GM21367 (cell line): Measurements from ENCODE around the gene SRPX.

Experiments
- ATAC-seq: cut with Tn5 transposase; IDR thresholded peaks from one replicate; pipeline ENCODE4 v1.9.1; 2021; ENCODE audit not compliant: unreplicated experiment

The SRPX gene

GRCh38 chrX:38220415-38221390, at the start of gene SRPX:
TSS of gene SRPX (minus strand) at chrX:38220871. CDS start at chrX:38220792, 79 bp downstream.
- no peak for ATAC-seq

- no peak for ATAC-seq
These were observed 47.3 kb upstream of the SRPX start for GRCh38 chrX:38268011-38268410.

DNA sequence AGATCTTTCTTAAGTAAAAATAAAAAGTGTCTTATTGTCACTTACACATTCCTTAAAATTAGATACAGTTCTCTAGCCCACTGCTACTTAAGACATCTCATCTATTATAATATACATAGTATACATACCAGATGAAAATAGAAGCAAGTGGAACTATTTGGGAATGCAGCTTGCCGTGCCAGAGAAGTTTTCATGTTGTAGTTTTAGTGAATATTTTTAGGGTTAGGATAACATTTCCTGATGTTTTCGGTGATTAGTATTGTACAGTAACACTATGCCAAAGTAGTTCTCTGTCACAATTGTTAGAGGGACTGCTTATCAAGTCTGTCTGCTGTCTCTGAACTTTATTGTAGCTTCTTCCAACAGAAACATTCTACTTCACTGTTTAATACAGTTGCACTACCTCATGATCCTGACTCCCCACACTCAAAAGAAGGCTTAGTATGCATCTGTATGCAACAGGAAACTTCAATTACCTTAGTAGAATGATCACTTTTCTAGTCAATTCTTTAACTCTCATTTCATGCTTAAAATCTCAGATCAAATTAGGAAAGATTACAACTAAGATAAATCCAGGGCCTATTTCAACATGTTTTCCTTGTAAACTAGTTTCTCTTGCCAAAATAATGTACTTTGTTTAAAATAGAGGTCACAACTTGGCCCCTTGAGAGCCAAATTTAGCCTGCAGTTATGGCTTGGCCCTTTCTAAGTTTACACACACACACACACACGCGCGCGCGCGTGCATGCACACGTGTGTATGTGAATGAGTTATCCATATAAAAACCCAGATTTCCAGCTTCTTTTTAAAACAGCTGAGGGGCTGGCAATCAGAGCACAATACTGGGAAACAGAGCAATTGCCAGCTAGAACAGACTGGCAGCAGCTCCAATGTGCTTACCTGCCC, 42.3 kb upstream of the SRPX start:
- no peak for ATAC-seq

DNA sequence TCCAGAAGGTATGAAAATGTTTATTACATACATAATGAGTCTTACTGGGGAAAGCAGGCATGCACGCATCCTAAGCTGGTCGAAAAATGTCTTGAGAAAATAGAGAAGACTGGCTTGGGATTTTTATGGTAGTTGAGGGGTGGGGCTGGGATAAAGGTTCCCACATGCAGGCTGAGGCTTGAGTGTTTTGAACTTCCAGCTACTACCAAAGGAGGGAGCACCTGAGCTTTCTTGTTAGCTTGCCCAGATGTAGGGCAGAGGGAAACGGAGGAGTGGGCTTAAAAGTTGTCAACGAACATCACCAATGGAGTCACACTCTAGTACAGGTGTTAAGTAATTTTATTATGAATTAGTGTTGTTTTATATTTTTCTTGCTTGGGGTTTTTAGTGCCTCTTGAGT, 39.6 kb upstream of the SRPX start:
- ATAC-seq: no peak

DNA sequence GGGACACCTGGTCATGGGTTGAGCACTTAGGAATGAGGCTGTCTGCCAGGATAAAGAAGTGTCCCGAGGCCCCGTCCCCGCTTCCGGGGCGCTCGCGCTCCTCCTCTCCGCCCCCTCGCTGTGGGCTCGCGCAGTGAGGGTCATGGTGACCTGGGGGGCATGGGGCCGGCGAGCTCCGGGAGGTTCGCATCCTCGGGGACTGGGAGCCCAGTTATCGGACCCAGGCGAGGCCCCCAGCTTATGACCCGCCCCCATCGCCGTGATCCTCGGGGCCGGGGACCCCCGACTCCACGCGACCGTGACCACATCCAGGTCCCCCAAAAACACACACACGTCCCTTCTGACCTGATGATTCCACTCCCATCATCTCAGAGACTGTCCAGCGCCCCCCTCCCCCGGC, 35.3 kb upstream of the SRPX start:
- ATAC-seq: no peak

- ATAC-seq: no peak
These were observed 29.3 kb upstream of the SRPX start for GRCh38 chrX:38249965-38250364.

DNA sequence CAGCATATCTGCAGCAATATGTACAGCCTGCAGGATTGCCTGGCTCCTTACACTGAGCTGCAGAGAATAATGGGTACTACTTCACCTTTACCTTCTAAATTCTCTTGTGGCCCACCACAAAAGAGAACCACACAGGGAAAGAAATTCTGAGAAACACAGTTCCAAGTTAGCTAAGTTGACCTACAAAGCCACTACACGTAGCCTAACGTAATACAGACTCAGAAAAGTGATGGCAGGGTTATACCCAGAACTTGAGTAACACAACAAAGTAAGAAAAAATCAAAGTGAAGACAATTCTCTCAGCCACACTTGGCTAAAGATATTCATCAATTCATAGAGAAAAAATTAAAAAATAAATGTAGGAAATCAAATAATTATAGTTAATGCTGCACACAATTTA, 26.4 kb upstream of the SRPX start:
- no peak for ATAC-seq

DNA sequence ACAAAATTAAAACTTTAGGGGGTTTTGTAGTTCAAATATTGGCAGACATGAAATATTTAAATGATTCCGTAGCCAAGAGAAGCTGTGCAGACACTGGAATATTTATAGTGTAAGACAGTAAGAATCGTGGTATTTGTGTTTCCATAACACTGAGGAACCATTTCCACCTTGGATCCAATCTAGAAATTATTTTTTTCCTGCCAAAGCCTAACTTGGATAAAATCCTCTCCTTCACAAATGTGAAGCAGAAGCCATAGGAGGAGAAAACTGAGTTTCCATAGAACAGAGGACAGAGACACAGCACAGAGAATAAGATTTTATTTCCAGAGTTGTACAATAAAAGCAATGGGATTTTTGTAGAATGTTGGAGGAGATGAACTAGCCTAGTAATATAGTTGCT, 19.9 kb upstream of the SRPX start:
- ATAC-seq: no peak

GRCh38 chrX:38236901-38237615, 16.4 kb upstream of the SRPX start:
- no peak for ATAC-seq

DNA sequence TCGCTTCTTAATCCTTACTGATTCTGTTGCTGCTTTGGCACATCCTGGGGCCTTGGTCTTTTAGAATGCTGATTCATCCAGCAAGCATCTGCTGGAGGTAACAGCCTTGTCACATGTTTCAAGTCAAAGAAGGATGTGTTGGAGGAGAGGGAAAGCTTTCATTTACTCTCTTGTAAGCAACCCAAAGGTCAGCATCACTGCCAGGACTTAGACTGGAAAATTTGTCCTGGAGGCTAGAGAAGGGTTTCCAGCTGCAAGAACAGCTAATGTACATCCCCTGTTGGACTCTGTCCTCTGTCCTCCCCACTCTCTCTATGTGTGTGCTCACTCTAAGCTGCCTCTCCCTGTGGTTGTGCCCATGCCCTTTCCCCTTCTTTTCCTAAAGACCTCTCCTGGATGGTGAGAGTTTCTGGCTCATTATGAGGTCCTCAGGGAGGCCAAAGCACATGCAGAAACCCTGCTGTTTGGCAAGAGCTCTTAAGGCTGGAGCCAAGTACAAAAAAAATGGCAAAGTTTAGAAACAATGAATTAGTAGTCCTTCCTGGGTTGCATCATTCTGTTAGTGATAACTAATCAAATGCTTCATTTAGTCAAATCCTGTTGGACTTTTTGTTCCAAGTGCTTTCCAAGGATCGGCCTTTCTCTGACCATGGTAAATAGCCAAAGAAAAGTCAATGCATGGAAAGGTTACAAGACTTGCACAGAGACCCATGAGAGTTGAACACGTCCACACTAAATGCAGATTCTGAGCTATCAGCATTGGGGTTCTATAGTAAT, 13.4 kb upstream of the SRPX start:
- ATAC-seq: no peak

GRCh38 chrX:38232079-38232686, 11.5 kb upstream of the SRPX start:
- no peak for ATAC-seq

DNA sequence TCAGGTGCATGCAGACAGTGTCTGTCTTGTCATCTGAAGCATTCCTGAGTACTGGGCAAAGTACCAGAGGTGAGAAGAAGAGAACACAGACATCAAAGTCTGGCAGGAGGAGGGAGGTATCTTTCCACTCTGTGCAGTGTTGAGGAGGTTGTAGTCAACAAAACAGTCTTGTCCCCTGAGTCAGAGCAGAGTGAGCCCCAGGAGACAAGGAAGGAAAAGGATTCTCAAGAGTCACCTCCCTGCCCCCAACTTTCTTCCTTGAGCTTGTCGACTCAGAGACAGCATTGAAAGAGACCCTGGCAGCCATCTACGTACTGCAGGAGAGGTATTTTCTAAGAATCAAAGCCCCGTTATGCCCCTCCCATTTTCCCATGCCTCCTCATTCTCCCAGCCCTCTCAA, 4.4 kb upstream of the SRPX start:
- no peak for ATAC-seq

- no peak for ATAC-seq
These were observed 3.5 kb upstream of the SRPX start for GRCh38 chrX:38224160-38224559.

DNA sequence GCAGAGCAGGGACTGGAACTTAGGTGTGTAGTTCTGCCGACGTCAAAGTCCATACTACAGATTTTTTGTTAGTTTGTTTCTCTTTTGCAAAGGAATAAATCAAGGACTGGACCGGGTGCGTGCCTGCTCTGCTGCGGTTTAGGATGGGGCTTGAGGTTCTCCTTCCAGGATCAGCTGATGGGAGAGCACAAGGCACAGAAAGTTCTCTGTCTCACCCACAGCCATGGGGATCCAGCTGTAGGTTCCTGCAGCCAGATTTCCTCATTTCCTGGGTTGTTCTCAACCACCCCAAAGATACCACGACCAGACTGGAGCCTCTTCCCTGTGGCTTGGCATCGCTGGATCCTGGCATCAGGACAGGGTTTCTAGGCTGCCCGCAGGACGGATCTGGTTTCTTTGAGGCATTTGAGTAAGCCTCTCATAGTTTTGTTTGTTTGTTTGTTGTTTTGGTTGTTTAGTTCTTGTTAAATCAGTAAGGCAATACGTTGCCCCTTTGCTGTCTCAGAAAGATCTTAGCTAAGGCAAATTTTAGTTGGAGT, 789 bp upstream of the SRPX start:
- no peak for ATAC-seq

DNA sequence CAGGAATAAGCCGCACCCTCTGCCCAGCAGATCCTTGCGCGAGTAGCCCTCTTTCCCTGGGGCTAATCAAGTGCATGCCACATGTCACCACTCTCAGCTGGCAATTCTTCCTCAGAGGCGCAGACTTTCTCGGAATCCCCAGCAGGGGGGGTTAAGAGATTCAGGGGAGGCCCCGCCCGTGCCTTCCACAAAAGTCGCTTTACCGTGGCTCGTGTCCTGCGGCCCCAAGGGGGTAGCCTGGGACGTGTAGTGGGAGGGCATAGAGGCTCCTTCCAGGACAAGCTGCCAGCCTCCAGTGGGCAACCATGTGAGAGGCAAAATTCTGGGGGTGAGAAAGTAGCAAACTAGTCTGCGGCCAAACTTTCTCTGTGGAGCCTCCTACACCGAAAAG, 652 bp downstream of the SRPX start:
- ATAC-seq: no peak

- ATAC-seq: no peak
These were observed 4.0 kb downstream of the SRPX start for GRCh38 chrX:38216642-38217041.

- no peak for ATAC-seq
These were observed 5.8 kb downstream of the SRPX start for GRCh38 chrX:38214551-38215531.

DNA sequence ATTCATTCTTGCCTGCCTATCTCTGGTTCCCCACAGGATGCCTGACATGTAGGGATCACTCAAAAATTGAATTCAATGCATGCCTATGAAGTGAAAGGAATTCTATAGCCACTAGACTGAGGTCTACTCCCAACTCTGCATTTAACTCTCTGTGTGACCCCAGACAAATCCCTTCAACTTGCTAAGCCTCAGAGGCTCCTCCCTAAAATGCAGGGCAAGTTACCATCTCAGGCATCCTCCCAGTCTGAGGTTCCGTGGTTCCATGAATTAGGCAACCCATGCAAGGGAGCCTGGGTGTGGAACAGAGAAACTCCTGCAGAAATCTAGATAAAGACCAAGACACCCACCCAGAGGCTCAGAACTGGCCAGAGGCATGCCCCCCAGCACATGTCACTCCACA, 6.6 kb downstream of the SRPX start:
- ATAC-seq: no peak
